Activated CD4-positive, CD25-positive, alpha-beta regulatory T cell (primary cell): ENCODE results near the gene STARD9.
"Not testable (repeated sequence)": the region's sequence is repeated elsewhere in the genome, so short reads cannot be mapped to it uniquely, and the experiment has no call there.

Experiments used
- DNase-seq, 4 experiments: peaks; one replicate each; lab custom pipeline; 2025; lab: John Stamatoyannopoulos, UW

Gene STARD9

DNA sequence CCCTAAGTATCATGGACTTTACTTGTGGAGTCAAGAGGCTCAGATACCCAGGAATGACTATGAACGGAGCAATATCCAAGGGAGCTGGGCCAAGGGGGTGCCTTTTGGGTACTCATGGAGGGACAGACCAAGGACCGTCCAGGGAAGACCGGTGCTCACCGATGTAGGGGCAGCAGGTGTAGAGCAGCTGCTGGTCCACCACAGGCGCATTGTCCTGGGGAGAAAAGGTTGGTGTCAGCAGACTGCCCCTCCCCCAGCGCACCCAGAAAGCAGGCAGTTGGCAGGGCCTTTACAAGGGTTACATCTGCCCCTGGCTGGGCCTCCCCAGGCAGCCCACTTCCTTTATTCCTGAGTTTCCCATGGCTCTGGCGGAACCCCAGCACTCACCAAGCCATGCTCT, 154.0 kb downstream of the STARD9 start:
- DNase-seq, result no peak

DNA sequence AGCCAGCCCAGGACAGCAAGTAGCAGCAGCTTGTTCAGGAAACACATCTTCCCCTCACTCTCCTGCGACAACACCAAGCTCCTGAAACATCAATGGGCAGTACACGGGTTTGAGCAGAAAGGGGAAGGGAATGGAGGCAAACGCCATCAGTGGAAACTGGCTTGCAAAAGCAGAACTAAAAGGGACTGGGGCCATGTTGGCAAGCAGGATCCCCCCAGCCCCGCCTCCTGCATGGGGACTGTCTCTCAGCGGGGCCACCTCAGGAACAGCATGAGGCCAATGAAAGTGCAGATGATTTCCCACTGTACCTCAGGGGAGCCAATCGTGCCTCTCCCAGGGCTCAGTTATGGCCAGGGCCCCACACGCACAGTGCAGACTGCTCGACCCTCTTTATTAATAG, 154.7 kb downstream of the STARD9 start:
- DNase-seq, result no peak

DNA sequence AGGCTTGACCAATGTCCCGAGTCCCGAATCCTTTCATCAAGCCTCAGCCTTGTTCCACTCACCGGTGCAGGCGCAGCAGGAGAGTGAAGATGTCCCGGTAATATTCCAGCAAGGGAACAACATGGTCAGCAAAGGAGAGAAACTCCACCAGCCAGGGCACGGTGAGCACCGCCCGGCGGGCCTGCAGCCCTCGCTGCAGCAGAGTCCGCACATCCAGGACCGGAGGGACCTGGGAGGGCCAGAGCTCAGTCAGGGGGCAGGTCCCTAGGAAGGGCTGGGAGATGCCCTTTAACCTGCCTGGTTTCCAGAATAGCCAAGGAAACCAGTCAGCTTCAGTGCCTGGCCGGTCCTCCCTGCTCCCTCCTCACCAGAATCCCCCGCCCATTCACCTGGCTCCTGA, 155.1 kb downstream of the STARD9 start:
- DNase-seq, result no peak

DNA sequence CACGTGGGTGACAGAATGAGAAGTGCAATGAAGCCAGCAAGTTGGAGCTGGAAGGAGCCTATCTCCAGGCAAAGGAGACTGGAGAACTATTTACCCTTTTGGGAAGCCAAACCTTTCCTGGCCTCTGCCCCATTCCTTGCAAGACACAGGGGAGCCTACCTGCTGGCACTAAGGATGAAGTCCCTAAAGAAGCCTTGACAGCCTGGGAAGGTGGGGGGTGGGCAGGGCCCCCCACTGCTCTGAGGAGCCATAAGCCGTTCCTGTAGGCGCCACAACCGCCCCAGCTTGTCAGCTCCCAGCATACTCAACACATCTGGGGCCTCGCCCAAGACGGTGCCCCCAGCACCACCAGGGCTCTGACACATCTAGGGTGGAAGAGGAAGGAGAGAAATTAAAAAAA, 156.1 kb downstream of the STARD9 start:
- DNase-seq, result no peak

DNA sequence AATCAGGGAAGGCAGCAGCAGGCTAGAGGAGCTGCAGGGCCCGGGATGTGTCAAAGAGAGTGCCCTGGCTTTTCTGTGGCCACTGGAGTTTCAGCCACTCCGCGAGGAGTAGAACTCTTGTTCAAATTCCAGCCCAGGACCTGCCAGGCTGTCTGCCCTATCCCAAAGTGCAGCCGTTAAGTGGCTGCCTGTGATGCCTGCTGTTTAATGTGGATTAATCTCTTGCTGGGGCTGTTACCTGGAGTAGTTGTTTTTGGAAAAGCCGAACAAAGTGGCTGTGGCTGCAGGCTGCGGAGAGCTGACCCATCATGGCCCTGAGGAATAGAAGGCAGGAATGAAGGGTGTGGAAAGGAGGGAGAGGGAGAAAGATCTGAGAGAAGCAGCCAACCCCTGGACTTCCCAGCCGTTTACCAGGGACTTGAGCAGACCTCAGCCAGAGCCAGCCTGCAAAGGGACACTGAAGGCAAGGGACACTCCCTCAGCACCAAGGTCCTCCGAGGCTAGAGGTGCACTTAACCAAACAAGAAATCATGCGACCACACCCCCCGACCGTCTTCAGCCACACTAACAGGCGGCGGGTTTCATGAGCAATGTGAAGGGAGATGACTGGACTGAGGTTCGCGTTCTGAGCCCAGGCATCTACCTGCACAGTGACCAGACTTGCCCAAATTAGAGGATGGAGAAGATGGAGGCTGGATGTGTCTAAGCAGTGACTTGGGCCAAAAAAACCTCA, 156.9 kb downstream of the STARD9 start:
- no peak for DNase-seq

DNA sequence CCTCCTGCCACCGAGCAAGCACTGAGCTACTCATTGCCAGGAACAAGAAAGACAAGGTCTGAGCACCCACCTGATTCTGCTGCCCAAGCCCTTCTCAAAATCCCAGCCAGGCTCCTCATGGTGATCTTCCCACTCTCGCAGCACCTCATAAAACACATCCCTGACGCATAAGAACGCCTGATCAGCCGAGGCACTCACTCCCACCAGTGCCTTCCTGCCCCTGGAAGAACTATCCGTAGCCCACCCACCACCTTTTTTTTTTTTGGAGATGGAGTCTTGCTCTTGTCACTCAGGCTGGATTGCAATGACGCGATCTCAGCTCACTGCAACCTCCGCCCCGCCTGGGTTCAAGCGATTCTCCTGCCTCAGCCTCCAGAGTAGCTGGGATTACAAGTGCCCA, 157.6 kb downstream of the STARD9 start:
- no peak for DNase-seq

DNA sequence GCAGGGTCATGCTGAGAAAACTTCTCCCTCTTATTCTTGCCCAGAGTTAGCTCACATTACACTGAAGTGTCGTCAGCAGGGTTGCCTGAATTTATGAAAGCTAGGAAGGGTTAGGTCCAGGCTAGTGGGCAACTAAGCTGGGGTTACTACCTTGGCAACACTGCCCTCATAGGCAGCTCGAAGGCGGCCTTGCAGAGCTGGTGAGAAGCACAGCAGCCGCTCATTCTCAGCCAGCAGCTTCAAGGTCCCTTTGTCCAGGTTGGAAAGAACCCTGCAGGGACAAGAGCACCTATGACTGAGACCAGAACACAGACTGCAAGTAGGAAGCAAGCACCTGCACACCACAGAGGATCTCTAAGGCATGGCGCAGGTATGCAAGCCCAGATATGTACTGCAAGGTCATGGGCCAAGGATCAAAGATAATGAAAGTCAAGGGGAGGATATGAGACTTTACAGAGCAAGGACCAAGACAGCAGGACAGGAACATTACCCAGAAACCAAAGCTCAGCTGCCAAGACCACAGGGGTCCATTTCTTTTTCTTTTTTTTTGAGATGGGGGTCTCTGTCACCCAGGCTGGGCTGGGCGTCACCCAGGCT, 158.8 kb downstream of the STARD9 start:
- DNase-seq, result no peak

DNA sequence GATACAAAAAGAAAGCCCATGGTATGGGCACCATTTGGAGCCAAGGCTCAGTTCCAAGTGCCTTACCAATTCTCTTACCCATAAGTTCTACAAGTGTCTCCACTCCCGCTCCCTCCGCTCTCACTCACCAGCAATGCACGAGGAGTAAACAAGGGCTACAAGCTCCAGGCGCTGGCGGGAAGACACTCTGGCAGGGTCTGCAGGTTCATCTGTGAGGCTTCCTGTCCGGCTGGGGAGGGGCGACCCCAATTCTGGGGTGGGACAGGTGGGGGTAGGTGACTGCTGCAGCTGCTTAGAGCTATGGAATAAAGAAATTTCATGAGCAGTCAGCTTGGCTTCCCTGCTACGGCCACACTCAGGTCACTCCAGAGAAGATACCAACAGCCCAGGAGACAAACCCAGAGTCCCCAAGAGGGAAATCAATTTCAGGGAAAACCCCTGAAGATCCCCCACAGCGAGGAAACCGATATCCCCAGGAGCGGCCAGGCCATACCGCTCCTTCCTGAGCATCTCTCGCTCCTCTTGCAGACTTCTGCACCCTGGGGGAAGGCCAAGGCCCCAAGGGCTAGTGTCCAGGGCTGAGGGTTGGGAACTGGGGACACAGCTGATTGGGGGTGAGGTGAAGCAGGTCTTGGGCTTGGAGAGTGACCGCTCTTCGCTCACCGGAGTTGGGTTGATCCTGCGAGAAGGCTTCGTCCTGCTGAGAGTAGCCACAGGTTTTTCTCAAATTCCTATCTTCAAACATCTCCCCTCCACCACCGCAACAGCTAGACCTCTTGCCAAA, 160.2 kb downstream of the STARD9 start:
- no peak for DNase-seq

DNA sequence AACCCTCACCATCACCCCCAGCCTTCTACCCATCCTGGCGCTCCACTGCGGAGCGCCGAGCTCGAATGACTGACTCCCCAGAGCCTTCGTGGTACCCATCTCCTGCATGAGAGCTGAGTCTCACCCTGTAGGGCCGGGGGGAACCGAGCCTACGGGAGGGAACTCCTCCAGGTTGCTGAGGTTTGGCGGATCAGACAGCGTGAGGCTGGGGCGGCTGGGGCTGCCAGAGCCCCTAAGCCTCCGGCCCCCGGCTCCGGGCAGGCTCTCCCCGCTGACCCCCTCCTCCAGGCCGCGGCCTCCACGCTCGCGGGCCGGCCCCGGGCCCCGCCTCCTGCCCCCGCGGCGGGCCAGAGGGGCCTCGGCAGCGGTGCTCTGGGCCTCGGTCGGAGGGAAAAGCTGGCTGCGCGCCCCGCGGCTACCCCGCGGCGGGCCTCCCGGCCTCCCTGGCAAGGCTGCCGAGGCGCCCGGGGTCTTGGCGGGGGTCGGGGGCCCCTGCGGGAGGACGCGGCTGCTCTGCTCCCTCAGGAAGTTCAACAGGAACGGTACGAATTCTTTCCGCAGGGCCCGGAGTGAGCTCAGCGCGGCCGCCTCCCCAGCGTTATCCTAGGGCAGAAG, 160.9 kb downstream of the STARD9 start:
- DNase-seq, result peak in 1 of 4 experiments; percentile 32

DNA sequence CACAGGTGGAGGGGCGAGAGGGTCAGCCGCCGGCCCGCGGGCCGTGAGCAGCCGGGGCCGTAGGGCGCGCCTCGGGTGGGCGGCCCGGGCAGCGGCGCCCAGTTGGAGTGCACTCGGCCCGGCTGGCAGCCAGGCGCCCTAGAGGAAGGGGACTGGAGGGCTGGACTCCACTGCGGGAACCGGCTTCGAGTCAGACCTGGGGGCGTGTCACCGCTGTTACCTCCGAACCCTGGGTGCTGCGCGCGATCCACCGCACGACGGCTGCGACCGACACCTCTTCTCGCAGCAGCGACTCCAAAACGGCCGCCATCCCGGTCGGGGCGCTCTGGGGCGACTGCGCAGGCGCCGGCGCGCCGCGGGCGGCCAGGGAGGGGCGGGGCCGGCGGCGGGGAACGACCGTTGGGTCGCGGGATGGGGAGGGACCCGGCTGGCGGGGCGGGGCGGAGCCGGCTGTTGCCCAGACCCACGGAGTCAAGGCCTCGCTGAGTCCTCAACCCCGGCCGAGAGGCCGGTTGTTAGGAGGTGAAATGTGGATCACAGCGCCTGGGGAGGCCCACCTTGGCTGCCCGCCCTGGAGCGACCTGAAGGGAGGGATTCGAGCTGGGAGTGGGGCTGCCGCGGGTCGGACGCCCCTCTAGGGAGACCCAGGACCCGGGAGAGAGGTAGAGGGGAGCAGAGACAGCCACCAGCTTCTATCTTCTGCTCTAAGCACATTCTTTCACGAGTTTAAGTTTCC, 161.6 kb downstream of the STARD9 start, which contains the start of gene CDAN1:
Gene CDAN1, minus strand, starts transcription at position 336 of the 736 bp plus-strand sequence. Its CDS starts 26 bp downstream, at position 310.
- peak; percentile 83 to 92 (median 90) for DNase-seq

DNA sequence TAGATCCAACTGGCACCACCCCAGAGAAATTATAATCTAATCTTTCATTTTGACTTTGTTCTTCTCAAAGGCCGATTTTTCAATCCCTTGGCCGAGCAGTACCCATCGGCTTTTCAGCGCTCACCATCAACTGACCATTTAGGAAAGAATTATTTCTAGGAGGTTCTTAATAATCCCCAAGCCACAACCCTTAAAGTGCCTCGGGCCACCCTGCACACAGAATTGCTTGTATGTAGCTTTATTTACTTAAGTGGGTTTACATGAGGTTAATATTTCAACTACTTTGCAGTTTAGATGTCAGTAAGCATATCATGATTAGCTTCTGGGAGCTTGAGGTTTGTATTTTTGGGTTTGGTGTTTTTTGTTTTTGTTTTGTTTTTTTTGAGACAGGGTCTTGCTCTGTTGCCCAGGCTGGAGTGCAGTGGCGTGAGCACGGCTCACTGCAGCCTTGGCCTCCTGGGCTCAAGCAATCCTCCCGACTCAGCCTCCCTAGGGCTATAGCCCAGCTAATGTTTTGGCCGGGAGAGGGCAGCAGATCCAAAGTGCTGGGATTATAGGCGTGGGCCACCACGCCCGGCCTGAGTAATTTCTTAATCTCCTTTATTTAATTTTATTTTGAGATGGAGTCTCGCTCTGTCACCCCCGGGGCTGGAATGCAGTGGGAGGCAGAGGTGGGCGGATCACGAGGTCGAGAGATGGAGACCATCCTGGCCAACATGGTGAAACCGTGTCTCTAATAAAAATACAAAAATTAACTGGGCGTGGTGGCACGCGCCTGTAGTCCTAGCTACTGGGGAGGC, 162.3 kb downstream of the STARD9 start:
- DNase-seq, result no peak

DNA sequence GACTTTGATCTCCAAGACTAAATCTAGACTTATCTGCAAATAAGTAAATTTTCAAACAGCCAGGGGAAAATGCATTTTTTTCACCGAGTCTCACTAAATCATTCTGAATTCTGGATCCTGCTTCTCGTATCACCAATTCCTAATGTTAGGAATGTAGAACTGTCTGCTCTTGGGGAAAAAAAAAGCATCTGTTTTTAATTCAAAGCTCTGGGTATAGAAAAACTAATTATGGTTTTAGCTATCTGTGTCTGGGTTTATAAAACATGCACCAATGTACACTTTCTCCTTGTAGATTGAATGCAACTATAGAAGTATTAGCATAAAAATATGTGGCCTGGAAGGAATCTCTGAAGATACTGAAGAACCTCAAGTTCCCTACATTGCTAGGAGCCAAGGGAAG, 166.3 kb downstream of the STARD9 start:
- DNase-seq, result no peak

DNA sequence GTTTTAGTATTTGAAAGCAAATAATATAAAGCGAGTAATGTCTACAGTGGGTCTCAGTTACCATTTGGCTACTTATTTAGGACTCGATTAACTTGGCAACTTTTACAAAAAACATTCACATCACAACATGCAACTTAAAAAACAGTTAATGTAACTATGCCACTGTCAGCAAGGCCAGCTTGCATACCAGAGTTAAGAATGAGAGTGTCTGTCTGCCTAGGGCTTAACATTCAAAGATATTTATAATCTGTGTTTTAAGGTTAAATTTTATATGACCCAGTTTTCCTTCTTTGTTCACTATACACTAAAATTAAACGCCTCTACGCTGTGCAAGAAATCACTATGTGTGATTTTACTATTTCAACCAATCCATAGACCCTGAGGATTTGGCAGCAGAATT, 166.7 kb downstream of the STARD9 start:
- no peak for DNase-seq

DNA sequence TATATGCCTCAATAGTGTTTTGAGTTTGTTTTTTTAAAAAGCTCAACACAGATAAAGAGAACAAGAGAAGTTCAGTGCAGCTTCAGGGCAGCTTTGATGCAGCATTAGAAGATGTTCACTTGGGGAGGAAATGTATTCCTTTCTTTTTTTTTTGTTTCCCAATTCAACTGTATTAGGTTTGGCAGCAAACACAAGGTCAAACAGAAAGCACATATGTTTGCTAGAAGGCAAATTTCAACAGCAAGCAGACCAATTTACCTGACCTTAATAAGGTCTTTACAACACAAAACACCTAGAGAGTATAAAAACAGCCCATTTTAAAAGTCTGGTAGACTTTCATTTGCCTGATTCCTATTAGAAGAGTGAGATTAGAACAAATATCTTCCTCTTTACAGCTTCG, 168.8 kb downstream of the STARD9 start:
- no peak for DNase-seq

DNA sequence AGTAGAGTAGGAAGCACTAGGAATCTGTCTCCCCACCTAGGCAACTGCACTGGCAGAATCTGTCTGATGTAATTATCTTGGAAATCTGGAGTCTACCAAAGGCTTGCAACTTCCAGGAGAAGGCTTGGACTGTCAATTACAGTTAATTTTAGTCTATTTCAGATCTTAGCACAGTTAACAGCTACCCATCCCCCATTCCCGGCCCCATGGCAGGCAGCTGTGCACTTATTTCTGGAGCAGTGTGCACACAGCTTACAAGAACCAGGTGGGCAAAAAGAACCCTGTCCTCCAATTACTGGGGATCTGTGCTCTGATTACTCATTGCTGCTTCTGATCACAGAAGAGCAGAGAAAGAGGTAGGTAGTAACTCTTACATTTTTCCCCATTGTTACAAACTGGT, 173.9 kb downstream of the STARD9 start:
- no peak for DNase-seq

DNA sequence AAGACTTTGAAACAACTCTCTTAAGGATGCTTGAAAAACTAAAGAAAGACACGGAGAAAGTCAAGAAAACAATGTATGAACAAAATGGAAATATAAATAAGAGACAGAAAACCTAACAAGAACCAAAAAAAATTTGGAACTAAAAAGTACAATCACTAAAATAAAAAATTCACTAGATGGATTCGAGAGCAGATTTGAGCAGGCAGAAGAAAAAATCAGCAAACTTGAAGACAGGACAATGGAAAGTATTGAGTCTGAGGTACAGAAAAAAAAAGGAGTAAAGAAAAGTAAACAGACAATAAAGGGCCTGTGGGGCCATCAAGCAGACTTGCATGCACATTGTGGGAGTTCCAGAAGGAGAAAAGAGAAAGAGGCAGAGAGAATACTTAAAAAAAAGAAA, 174.9 kb downstream of the STARD9 start:
- no peak for DNase-seq

DNA sequence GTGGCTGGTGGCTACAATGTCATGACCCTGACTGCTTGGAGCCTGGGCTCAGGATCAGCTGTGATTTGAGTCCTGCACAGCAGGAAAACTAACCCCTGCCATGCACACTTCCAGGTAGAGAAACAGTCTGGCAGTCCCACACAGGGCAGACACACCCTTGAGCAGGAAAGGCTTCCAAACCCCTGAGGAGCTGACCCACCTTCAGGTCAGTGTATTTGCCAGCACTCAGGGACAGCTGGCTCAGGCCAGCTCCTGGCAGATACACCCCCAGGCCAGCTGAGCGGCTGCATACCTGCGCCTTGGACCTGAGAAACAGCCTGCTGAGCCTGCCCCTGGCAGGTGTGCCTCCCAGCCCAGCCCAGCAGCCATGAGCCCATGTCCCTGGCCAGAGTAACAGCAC, 183.7 kb downstream of the STARD9 start:
- no peak for DNase-seq

DNA sequence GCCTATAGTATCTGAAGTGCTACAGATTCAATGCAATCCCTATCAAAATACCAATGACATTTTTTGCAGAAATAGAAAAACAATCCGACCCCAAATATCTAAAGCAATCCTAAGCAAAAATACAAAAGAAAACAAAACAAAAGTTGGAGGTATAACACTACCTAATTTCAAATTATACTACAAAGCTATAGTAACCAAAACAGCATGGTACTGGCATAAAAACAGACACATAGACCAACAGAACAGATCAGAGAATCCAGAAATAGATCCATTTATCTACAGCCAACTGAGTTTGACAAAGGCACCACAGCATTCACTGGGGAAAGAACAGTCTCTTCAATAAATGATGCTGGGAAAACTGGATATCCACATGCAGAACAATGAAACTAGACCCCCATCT, 185.4 kb downstream of the STARD9 start:
- no peak for DNase-seq

DNA sequence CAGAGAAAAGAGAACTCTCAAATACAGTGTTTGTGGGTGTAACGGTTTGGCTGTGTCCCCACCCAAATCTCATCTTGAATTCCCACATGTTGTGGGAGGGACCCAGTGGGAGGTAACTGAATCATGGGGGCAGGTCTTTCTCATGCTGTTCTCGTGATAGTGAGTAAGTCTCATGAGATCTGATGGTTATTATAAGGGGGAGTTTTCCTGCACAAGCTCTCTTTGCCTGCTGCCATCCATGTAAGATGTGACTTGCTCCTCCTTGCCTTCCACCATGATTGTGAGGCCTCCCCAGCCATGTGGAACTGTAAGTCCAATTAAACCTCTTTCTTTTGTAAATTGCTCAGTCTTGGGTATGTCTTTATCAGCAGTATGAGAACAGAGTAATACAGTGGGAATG, 186.4 kb downstream of the STARD9 start:
- not testable (repeated sequence) for DNase-seq

DNA sequence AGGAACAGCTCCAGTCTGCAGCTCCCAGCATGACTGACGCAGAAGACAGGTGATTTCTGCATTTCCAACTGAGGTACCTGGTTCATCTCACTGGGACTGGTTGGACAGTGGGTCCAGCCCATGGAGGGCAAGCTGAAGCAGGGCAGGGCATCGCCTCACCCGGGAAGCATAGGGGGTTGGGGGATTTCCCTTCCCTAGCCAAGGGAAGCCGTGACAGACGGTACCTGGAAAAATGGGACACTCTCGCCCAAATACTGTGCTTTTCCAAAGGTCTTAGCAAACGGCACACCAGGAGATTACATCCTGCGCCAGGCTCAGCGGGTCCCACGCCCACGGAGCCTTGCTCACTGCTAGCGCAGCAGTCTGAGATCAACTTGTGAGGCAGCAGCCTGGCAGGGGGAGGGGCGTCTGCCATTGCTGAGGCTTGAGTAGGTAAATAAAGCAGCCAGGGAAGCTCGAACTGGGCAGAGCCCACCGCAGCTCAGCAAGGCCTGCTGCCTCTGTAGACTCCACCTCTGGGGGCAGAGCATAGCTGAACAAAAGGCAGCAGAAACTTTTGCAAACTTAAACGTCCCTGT, 188.8 kb downstream of the STARD9 start:
- DNase-seq, result not testable (repeated sequence)

DNA sequence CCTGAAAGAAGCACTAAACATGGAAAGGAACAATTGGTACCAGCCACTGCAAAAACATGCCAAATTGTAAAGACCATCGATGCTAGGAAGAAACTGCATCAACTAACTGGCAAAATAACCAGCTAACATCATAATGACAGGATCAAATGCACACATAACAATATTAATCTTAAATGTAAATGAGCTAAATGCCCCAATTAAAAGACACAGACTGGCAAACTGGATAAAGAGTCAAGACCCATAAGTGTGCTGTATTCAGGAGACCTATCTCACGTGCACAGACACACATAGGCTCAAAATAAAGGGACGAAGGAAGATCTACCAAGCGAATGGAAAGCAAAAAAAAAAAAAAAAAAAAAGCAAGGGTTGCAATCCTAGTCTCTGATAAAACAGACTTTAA, 190.7 kb downstream of the STARD9 start:
- DNase-seq, result not testable (repeated sequence)
